NCI-H460 (cell line): Measurements from ENCODE around the gene ZNF394. TPM values are rescaled to one million over a fixed set of nuclear protein-coding genes. Genes with fewer than 3 reads are reported as not detected.
"Not testable (repeated sequence)": the region's sequence is repeated elsewhere in the genome, so short reads cannot be mapped to it uniquely, and the experiment has no call there.

Source experiments
- DNase-seq: peaks from one replicate; pipeline ENCODE4 v3.0.0-alpha.2; 2016; ENCODE audit warnings: low read depth; ENCODE audit errors: extremely low read depth
- polyA plus RNA-seq: library from polyadenylated mRNA; depleted of rRNA; stranded (reverse); fragments of >200 nt; gene quantifications from 2 replicates; pipeline ENCODE4 v1.2.3, GENCODE V29; 2014; cell fraction: nucleus; rRNA removed
- total RNA-seq: library from RNA; depleted of rRNA; stranded (reverse); fragments of >200 nt; shearing (Covaris generic); gene quantifications from 2 replicates; pipeline ENCODE4 v1.2.3, GENCODE V29; 2014; rRNA removed

Gene ZNF394
- total RNA-seq = 17.6 and 18.0 TPM in 2 replicates
- 16.9 and 17.0 TPM in 2 replicates for polyA plus RNA-seq

DNA sequence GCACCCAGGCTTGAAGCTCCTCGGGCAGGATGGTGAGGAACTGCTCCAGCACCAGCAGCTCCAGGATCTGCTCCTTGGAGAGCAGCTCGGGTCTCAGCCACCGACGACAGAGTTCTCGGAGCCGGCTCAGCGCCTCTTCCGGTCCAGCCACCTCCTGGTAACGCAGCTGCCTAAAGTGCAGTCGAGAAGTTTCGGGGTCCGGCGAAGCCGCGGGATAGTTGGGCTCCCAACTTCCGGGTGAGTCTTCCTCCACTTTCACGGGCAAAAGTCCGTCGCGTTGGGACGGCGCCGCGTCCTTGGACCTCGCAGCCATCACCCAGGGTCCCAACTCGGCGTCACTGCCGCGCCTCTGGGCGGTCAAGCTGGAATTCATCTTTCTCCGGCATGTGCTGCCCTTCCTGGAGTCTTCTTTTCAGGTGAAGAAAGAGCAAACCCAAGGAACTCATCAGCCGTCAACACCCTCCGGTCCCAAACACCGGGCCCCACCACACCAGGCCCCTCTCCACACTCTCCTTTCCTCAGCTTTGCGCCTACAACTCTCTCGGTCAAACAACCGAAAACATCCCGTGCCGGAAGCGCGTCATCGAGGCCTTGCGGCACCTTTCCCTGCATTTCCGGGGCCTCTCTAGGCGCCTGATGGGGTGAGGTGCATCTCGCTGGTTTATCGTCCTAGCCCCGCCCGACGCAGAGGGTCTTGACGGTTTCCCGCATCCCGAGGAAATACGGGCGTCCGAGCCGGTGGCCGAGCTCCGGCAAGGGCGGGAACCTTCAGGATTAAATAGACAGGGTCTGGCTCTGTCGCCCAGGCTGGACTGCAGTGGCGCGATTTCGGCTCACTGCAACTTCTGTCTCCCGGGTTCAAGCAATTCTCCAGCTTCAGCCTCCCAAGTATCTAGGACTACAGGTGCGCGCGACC, at the start of gene ZNF394:
Gene ZNF394 (minus strand): TSS at position 561 of the 916 bp plus-strand sequence. CDS start 188 bp downstream, at position 373.
- peak; percentile 91 for DNase-seq

DNA sequence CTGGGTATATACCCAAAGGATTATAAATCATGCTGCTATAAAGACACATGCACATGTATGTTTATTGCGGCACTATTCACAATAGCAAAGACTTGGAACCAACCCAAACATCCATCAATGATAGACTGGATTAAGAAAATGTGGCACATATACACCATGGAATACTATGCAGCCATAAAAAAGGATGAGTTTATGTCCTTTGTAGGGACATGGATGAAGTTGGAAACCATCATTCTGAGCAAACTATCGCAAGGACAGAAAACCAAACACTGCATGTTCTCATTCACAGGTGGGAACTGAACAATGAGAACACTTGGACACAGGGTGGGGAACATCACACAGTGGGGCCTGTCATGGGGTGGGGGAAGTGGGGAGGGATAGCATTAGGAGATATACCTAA, 49.5 kb upstream of the ZNF394 start:
- DNase-seq = not testable (repeated sequence)

DNA sequence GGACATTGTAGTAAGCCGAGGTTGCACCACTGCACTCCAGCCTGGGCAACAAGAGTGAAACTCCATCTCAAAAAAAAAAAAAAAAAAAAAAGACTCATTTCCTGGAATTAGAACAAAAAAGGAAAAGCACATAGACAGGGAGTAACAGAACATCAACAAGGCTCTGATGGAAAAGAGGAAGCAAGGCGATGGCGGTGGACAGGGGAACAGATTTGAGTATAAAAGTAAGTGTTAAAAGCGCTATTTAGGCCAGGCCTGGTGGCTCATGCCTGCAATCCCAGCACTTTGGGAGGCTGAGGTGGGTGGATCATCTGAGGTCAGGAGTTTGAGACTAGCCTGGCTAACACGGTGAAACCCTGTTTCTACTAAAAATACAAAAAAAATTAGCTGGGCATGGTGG, 45.2 kb upstream of the ZNF394 start:
- not testable (repeated sequence) for DNase-seq

DNA sequence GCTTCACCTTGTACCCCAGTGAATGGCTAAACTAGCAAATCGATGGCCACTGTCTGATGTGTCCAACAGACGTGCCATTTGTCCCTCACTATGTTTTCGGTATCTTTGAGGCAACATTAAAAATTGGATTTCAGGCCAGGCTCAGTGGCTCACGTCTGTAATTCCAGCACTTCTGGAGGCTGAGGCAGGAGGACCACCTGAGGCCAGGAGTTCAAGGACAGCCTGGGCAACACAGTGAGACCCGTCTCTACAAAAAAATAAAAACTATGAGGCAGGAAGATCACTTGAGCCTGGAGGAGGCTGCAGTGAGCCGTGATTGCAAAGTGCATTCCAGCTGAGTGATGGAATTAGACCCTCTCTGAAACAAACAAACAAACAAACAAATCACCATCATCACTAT, 43.8 kb upstream of the ZNF394 start:
- no peak for DNase-seq

DNA sequence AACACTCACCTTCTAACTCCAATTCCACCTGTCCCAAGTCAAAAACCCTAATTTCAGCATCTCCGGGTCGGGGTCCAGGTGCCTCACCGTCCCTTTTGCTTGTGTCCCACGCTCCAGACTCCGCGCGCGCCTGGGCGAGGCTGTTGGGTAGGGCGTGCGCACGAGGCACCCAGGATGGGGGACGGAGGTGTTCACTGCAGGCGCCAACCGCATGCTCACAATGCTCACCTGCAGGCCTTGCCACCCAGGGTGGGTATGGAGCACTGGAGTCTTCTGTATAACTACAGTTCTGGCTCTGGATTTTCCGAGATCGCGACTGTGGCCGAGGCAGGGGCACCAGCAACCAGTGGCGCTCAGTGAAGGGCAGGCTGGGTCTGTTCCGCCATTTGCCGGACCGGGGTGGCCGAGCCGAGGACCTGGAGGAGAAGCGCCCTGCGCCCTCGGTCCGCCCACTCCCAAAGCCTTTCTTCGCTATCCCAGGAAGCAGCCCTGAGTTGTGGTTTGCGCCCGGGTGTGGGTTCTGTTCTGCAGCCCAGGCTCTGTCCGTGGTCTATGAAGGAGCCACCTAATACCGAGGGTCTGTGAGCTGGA, 43.1 kb upstream of the ZNF394 start:
- no peak for DNase-seq

DNA sequence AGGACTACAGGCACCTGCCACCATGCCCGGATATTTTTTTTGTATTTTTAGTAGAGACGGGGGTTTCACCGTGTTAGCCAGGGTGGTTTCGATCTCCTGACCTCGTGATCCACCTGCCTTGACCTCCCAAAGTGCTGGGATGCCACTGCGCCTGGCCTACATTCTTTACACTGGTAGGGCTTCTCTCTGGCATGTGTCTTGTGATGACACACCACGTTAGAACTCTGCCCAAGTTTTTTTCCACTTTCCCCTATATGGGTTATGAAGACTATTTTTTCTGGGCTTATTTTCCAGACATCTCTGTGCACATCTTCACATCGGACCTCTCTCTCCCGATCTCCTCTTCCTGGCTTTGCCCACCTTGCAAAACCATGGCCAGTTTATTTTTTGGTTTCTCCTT, 41.1 kb upstream of the ZNF394 start:
- no peak for DNase-seq

DNA sequence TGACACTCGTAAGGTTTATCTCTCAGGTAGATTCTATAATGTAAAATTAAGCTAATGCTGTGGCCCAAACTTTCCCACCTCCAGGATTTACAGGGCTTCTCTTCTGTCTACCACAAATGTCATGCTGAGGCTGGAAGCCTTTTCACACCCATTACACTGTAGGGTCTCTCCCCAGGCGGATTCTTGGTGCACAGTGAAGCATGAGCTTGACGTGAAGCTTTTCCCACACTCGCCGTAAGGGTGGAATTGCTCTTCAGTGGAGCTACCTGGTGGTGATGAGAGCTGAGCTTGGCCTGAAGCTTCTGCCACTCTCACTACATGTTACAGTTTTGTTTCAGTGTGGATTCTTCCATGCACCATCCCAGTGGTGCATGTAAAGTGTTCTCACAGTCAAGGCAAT, 40.5 kb upstream of the ZNF394 start:
- DNase-seq = no peak

DNA sequence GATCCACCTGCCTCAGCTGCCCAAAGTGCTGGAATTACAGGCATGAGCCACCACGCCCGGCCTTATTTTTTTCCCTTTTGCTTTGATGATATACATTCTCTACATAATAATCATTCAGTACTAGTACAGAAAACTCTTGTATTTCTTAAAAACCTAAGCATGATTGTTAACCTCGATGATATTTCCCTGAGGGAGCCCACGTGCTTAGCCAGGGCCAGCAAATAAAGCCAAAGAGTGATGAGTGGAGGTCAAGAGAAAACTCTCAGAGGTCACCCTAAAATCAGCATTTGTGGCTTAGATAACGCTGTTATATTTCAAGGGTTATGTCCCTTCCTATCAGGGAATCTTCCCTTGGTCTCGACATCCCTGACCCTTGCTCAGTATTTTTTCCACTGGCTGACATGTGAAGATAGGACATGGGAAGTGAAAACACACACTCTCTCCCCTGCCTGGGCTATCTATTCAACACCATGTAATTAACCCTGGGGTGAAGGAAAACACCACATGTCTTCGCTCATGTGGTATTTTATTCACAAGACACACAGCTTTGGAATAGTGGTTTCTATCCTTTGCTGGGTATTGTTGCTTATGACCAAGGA, 39.2 kb upstream of the ZNF394 start:
- DNase-seq = no peak

DNA sequence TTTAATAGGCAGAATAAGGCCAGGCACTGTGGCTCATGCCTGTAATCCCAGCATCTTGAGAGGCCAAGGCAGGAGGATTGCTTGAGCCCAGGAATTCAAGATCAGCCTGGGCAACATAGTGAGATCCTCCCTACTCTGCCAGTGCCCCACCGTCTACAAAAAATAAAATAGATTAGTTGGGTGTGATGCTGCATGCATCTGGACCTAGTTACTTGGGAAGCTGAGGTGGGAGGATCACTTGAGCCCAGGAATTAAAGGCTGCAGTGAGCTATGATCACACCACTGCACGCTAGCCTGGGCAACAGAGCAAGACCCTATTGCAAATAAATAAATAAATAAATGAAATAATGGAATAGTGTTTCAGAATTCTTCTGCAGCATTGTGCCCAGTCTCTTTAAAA, 35.6 kb upstream of the ZNF394 start:
- no peak for DNase-seq

DNA sequence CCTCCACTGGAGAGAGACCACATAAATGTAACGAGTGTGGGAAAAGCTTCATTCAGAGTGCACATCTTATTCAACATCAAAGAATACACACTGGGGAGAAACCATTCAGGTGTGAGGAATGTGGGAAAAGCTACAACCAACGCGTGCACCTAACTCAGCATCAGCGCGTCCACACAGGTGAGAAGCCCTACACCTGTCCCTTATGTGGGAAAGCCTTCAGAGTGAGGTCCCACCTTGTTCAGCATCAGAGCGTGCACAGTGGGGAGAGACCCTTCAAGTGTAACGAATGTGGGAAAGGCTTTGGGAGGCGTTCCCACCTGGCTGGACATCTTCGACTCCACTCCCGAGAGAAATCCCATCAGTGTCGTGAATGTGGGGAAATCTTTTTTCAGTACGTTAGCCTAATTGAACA, 31.3 kb upstream of the ZNF394 start:
- no peak for DNase-seq

DNA sequence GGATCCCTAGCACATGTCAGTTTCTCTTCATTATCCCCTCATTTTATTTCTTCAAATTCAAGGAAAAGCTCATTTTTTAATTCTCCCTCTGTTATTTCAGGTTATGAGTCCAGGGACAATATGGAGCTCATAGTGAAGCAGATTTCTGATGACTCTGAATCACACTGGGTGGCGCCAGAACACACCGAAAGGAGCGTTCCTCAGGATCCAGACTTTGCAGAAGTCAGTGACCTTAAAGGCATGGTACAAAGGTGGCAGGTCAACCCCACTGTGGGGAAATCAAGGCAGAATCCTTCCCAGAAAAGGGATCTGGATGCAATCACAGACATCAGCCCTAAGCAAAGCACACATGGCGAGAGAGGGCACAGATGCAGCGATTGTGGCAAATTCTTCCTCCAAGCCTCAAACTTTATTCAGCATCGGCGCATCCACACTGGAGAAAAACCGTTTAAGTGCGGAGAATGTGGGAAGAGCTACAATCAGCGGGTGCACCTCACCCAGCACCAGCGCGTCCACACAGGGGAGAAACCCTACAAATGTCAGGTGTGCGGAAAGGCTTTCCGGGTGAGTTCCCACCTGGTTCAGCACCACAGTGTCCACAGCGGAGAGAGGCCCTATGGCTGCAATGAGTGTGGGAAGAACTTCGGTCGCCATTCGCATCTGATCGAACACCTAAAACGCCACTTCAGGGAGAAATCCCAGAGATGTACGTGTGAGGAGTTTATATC, 25.8 kb upstream of the ZNF394 start:
- no peak for DNase-seq

DNA sequence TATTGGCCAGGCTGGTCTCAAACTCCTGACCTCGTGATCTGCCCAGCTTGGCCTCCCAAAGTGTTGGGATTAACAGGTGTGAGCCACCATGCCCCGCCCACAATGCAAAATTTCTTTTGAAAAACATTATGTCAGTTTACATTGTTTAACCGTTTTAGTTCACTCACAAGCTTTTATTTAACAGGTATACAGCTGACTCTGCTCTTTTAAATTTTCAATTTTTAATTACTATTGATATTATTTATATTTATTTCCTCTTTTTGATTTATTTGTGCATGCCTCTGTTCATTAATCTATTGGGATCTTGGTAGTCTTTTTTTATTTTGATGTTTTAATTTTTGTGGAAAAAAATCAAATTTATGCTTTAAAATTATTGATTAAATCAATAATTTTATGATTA, 21.3 kb upstream of the ZNF394 start:
- no peak for DNase-seq

DNA sequence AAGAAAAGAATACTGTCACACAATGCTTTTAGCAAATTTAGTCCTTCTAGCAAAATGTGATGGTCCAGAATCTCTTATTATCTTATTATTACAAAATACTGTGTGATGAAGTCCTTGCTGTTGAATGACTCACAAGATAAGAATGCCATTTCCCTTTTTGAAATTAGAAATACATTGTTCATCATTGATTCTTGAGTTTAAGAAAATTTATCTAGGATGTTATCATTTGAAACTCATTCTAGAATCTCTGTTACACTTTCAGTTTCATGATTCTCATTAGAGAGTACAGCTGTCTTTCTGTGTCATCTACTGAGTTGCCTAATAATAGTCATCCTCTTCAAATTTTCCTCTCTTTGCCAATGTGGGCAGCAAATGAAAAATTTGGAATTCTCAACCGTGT, 14.0 kb upstream of the ZNF394 start:
- DNase-seq = no peak

DNA sequence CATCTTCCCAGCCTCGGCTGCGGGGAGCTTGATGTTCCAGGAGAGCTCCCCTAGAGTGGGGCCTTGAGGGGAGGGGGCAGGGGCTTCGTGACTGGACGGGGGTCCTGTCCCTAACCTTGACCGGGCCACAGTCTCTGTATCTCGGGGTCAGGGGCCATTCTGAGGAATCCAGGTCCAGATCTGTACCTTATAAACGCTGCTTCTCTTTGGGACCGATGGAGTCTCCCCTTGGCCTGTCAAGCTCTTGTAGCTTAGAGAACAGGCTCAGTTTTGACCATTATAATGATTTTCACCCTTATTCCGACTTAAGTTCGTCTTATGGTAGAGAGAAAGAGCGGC, 5.2 kb upstream of the ZNF394 start:
- no peak for DNase-seq

DNA sequence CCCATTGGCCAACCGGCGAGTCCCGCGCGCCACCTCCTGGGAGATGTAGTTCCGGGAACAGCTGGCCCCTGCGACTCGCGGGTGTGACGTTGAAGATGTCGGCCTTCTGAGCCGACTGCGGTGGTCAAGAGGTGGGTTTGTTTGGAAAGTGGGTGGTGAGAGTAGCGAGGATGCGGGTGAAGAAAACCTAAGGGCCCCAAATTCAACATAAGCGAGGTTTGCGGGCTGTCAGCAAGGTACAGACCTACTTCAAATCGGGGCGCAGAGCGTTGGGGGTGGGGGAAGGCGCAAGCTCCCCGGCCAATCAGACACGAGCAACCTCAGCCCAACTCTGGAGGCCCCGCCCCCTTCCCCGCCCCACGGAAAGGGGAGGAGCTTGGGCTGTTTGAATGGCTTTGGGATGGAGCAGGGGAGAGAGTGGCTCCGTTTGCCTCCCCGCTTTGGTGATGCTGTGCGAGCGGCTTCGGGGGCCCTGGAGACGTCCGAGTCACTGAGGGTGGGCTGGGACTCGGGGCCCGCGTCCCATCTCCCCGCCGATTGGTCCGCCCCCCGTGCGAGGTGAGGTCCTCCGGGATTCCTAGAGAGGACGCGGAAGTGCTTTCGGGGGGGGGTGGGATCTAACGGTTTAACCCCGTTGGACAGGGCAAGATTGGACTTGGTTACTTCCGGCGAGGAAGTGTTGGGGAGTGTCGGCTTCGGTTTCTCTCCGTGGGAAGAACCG, 4.7 kb upstream of the ZNF394 start, which contains the start of gene ZKSCAN5:
Gene ZKSCAN5 (plus strand): TSS at position 60 of the 721 bp plus-strand sequence. CDS start 1,383 bp downstream, outside the sequence.
- peak; percentile 97 for DNase-seq

DNA sequence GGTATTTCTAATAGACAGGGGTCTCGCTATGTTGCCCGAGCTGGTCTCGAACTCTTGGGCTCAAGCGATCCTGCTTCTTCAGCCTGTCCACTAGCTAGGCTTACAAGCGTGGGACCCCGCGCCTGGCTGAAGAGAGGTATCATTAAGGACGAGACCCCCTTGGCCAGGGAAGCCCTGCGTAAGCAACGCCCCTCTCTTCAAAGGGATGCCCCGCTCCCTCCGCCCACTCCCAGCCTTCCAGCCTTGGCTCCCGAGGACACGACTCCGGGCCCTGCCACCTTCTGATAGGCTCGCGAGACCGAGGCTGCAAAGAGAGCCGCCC, 4.2 kb upstream of the ZNF394 start:
- DNase-seq = no peak

DNA sequence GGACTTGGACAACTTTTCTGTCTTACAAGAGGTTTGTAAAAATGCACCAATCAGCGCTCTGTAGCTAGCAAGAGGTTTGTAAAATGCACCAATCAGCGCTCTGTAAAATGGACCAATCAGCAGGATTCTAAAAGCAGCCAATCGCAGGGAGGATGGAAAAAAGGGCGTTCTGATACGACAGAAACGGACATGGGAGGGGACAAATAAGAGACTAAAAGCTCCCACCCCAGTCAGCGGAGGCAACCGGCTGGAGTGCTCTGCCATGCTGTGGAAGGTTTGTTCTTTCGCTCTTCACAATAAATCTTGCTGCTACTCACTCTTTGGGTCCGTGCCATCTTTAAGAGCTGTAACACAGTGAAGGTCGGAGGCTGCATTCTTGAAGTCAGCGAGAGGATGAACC, 1.2 kb upstream of the ZNF394 start:
- DNase-seq = not testable (repeated sequence)

DNA sequence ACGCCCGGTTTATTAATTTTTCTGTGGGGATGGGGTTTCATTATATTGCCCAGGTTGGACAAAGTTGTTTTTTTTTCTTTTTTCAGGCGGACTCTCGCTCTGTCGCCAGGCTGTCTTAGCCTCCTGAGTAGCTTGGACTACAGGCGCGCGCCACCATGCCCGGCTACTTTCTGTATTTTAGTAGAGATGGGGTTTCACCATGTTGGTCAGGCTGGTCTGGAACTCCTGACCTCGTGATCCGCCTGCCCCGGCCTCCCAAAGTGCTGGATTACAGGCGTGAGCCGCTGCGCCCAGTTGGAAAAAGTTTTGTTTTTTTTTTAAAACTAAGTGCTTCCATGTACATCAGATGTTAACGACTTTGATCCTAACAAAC, 542 bp upstream of the ZNF394 start:
- no peak for DNase-seq

DNA sequence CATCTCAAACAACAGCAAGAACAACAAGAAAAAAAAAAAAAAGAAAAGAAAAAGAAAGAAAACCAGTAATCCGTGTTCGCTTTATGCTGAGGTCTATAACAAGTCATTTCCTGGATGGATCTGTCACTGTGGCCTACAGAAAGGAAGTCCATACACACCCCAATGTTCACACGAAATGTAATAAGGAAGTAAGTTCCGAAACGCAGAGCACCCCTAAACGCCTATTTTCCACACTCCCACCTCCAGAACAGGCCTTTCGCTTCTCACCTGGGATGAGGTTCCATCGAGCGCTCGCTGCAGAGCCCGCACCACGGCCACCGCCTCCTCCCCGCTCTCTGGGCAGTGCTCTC, 735 bp downstream of the ZNF394 start:
- DNase-seq = no peak

DNA sequence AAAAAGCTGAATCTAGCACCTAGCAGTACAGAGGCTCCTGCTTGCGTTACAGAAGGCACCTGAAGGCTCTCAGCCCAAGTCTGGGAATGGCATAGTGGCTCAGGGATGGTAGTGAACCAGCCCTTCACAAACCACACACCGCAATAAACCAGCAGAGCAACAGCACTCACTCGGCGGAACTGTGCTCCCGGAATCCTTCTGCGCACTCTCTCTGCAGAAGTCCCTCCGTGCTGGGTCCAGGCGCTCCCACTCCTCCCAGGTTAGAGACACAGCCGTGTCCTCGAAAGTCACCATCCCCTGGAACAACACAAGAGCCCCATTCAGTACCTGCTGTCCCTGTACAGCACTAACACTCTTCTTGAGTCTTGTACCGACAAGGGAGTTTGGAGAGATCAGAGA, 1.5 kb downstream of the ZNF394 start:
- DNase-seq = no peak
